Heart left ventricle (tissue), 16 donors: Measurements from ENCODE around the gene CCNY. TPM values are rescaled to one million over a fixed set of nuclear protein-coding genes. Genes with fewer than 3 reads are reported as not detected.
A peak's percentile ranks its signal among the peaks of the same experiment; 100 is the strongest.

Source experiments
- ATAC-seq, 4 donors: fragments of 200-7000 bp; cut with Tn5 transposase; one replicate each; pipeline ENCODE4 v1.9.1; 2020 to 2022; ENCODE audit warnings: moderate library complexity in 4 of 4, mild to moderate bottlenecking in 3 of 4, moderate number of reproducible peaks in 1 of 4
- DNase-seq, 5 donors: peaks; one replicate each; pipeline ENCODE4 v3.0.0-alpha.2; 2020
- H3K27ac ChIP-seq, 12 donors: fragments of 200-600 bp; sonication (generic) in 4 of 12; one replicate each; pipeline versions ENCODE4 v1.5.0 to v1.8.0; 2016 to 2022; ENCODE audit warnings: mild to moderate bottlenecking in 2 of 12
- H3K27me3 ChIP-seq, 9 donors: fragments of 200-600 bp; sonication (generic) in 2 of 9; one replicate each; pipeline versions ENCODE4 v1.5.1 to v1.8.0; 2016 to 2022; ENCODE audit warnings: mild to moderate bottlenecking in 3 of 9
- H3K36me3 ChIP-seq, 9 donors: fragments of 200-600 bp; sonication (generic) in 2 of 9; one replicate each; pipeline versions ENCODE4 v1.5.0 to v1.8.0; 2018 to 2022; ENCODE audit warnings: mild to moderate bottlenecking in 2 of 9
- H3K4me1 ChIP-seq, 12 donors: fragments of 200-600 bp; sonication (generic) in 4 of 12; one replicate each; pipeline versions ENCODE4 v1.5.0 to v1.8.0; 2016 to 2022; ENCODE audit warnings: mild to moderate bottlenecking in 3 of 12
- H3K4me3 ChIP-seq, 12 donors: fragments of 200-600 bp; sonication (generic) in 4 of 12; one replicate each; pipeline versions ENCODE4 v1.5.0 to v1.8.0; 2017 to 2022; ENCODE audit warnings: mild to moderate bottlenecking in 9 of 12, moderate library complexity in 4 of 12
- H3K9me3 ChIP-seq, 12 donors: fragments of 200-600 bp; sonication (generic) in 4 of 12; one replicate each; pipeline versions ENCODE4 v1.5.0 to v1.8.0; 2016 to 2022; ENCODE audit warnings: mild to moderate bottlenecking in 1 of 12
- POLR2A ChIP-seq, 2 donors: fragments of 450-650 bp; IDR thresholded peaks; one replicate each; pipeline ENCODE4 v1.6.1; 2017; ENCODE audit warnings: antibody characterized with exemption in 2 of 2, mild to moderate bottlenecking in 2 of 2, moderate library complexity in 2 of 2
- WGBS, 4 donors: extraction: QIAGEN DNeasy Blood & Tissue Kit in 2 of 4; methylation state at CpG; one replicate each; pipeline versions ENCODE4 v1.1.5 to v1.1.7; 2013 to 2018; 5-methylcytosine and 5-hydroxymethylcytosine counted together
- intact Hi-C, 10 donors: fragments of 100-400 bp; cut with DNase I; formaldehyde crosslinking; loops; one replicate each; pipeline versions ENCODE4 v1.11.1 to v1.14.2; 2022
- polyA plus RNA-seq, 2 donors: library from polyadenylated mRNA; stranded (reverse); fragments of 200-250 nt; gene quantifications; one replicate each; pipeline ENCODE4 v1.2.3, GENCODE V29; 2013
- total RNA-seq, 9 donors: library from RNA; depleted of rRNA in 2 of 9; stranded (reverse); fragments of >200 nt in 2 of 9; fragmentation: NEBNext Ultra II Directional in 3 of 9; extraction: Animal tissue kit (Norgen Biotek cat#: 25700) in 3 of 9; gene quantifications; one replicate each; pipeline versions ENCODE4 v1.1.0 to v1.2.4, GENCODE V29; 2016 to 2023
- TF ChIP-seq, protein P1 (sequence below), 12 donors: fragments of 200-600 bp; sonication (generic) in 4 of 12; IDR thresholded peaks; one replicate each; pipeline versions ENCODE4 v1.5.0 to v1.8.0; 2018 to 2022; ENCODE audit warnings: antibody characterized with exemption in 12 of 12, mild to moderate bottlenecking in 5 of 12
- donor health status: ischemic (EF 13 %, LVEDD 7.1; RV severe dilation, severe dysfunction).
- donor health status: healthy with polysubstance abuse.
- donor health status: DM: no; HTN: yes; CAD: no.
- donor health status: DM: no; HTN: no; CAD: no.
- donor health status: ischemic (EF 25% LVEDD 6.9; RV normal size, moderate dysfunction).
- donor health status: ischemic (EF 25% LVEDD 5.7; RV mildly dilated, moderate dysfunction).
- donor health status: healthy.
- donor health status: DM: yes; HTN: yes; CAD: no.
- donor health status: ischemic (EF 35%, LVEDD 5.7; RV mildly dilated, moderate dysfunction).
- donor health status: nonischemic (EF 11% LVEDD 7.7; RV severe dilation, severe dysfunction).
- donor health status: DM: yes; HTN: yes; CAD: no.
- donor health status: PGD.
- donor health status: ischemic (EF 29% LVEDD 5.4; RV normal size, mild dysfunction).
- donor health status: nonischemic (EF 23%, LVEDD 6.1; RV moderate dilation, normal function).

CCNY gene
- total and polyA plus RNA-seq, 11 donors, result 26.4 to 106 (median 80.7) TPM

DNA sequence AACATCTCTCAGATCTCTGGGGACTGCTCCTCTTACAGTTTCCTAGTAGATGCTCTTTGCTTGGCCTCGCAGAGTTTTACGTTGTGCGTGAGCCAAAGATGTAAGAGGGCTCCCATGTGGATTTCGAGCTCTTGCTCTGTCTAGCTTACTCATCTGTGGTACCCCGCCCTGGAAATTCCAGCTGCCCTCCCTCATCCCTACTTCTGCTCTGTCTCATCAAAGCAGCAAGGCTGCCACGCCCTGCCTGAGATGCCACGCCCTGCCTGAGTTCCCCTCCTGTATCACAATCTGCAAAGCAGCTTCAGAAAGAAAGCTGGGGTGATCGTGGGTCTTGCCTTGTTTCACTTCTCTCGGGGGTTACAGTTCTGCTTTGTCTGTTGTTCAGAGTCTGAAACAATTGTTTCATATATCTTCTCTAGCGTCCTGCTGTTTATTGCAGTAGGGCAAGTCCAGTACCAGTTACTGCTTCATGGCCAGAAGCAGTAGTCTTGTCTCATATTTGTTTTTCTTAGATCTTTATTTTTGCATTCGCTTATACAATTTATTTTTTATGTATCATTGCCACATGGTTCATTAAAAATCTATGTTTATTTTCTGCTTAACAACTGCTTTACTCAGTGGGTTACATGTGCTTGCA, 36.1 kb upstream of the CCNY start:
- Histone ChIP-seq H3K4me1 (peaks cover 0 to 7% (median 0%) of the 10 kb centered on the region in 12 donors), H3K9me3 (peaks cover 0 to 10% (median 0%) of the 10 kb centered on the region in 12 donors), H3K4me3 (no peak overlapping the region), H3K36me3 (no peaks in the 10 kb centered on the region), H3K27ac (no peak overlapping the region), H3K27me3 (no peaks in the 10 kb centered on the region)
- peak in 2 of 4 donors; percentile 28 to 71 for ATAC-seq
- intact Hi-C loops, result no loop called here
- TF ChIP-seq, protein P1, sequence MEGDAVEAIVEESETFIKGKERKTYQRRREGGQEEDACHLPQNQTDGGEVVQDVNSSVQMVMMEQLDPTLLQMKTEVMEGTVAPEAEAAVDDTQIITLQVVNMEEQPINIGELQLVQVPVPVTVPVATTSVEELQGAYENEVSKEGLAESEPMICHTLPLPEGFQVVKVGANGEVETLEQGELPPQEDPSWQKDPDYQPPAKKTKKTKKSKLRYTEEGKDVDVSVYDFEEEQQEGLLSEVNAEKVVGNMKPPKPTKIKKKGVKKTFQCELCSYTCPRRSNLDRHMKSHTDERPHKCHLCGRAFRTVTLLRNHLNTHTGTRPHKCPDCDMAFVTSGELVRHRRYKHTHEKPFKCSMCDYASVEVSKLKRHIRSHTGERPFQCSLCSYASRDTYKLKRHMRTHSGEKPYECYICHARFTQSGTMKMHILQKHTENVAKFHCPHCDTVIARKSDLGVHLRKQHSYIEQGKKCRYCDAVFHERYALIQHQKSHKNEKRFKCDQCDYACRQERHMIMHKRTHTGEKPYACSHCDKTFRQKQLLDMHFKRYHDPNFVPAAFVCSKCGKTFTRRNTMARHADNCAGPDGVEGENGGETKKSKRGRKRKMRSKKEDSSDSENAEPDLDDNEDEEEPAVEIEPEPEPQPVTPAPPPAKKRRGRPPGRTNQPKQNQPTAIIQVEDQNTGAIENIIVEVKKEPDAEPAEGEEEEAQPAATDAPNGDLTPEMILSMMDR (IDR thresholded peaks at IDR 0.05), result no peak
- TF ChIP-seq POLR2A (IDR thresholded peaks at IDR 0.05), result no peak
- peak in 2 of 5 donors; percentile 36 to 37 for DNase-seq
- 65 to 68% (median 66%) methylated on average over 11 of the region's 11 CpGs for WGBS, 4 donors

DNA sequence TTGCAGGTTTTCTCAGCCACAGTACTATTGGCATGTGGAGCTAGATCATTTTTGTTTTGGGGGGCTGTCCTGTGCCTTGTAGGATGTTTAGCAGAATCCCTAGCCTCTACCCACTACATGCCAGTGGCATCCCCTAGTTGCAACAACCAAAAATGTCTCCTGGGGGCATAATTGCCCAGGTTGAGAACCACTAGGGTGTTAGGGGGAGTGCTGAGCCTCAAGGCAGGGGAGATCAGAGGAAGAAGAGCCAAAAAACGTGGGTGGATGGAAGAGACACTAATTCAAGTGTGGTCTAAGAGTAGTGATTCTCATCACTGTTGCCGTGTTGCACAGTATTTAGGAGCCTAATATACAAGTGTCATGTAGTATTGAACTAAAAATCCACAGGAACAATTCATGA, 31.7 kb upstream of the CCNY start:
- Histone ChIP-seq H3K9me3 (no peaks in the 10 kb centered on the region), H3K4me3 (no peak overlapping the region), H3K36me3 (no peaks in the 10 kb centered on the region), H3K27ac (no peak overlapping the region), H3K27me3 (no peaks in the 10 kb centered on the region), H3K4me1 (peaks cover 0 to 6% (median 0%) of the 10 kb centered on the region in 12 donors)
- DNase-seq, result no peak
- WGBS, 4 donors, result 43 to 58% (median 53%) methylated on average over 2 of the region's 2 CpGs
- intact Hi-C loops, result no loop called here
- ATAC-seq, result no peak
- TF ChIP-seq POLR2A (IDR thresholded peaks at IDR 0.05), result no peak
- TF ChIP-seq, protein P1 (IDR thresholded peaks at IDR 0.05), result no peak

DNA sequence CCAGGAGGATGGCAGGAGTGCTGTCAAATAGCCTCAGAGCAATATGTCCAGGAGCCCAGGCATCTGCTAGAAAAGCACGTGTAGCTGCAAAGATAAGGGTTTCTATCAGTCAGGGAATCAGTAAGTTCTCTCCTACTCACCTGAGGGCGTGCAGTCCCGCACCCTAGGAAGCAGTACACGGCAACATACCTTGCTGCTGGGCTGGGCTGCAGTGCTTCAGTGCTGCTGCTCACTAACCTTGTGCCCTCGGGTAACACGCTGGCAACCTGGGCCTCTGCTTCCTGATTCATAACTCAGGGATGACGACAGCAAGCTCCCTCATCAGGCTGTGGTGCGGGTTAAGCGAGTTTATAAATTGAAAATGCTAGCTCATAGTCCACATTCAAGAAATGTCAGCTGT, 29.5 kb upstream of the CCNY start:
- ATAC-seq (no peak), DNase-seq (no peak)
- no peaks in the 10 kb centered on the region for H3K27me3 ChIP-seq
- no peaks in the 10 kb centered on the region for H3K4me1 ChIP-seq
- H3K9me3 ChIP-seq, result no peaks in the 10 kb centered on the region
- intact Hi-C loops, result no loop called here
- WGBS, 4 donors, result 70 to 81% (median 79%) methylated on average over 9 of the region's 9 CpGs
- H3K4me3 ChIP-seq, result no peak overlapping the region
- no peak for TF ChIP-seq POLR2A (IDR thresholded peaks at IDR 0.05)
- TF ChIP-seq, protein P1 (IDR thresholded peaks at IDR 0.05), result no peak
- H3K36me3 ChIP-seq, result no peaks in the 10 kb centered on the region
- H3K27ac ChIP-seq, result no peak overlapping the region

DNA sequence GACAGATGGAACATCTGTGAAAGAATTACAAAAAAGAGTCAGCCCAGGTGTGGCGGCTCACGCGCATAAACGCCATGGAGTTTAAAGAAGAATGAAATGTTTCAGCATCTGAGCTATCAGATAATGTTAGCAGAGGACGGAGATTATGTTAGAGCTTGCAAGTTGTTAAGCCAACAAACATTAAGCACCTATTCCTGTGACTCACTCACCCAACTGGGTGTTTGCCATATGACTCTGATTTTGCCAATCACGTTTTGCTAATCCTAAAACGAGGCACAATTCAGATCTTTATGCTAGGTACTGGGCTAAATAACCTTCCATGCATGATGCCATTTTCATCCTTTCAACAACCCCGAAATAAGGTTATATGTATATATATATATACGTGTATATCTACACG, 29.0 kb upstream of the CCNY start:
- H3K36me3 ChIP-seq, result no peaks in the 10 kb centered on the region
- no peak overlapping the region for H3K27ac ChIP-seq
- TF ChIP-seq, protein P1 (IDR thresholded peaks at IDR 0.05), result no peak
- TF ChIP-seq POLR2A (IDR thresholded peaks at IDR 0.05), result no peak
- 82 to 85% (median 85%) methylated on average over 10 of the region's 10 CpGs for WGBS, 4 donors
- H3K4me1 ChIP-seq, result no peaks in the 10 kb centered on the region
- intact Hi-C loops, result no loop called here
- no peaks in the 10 kb centered on the region for H3K27me3 ChIP-seq
- DNase-seq (no peak), ATAC-seq (no peak)
- no peaks in the 10 kb centered on the region for H3K9me3 ChIP-seq
- no peak overlapping the region for H3K4me3 ChIP-seq
